WTC11 (cell line): ENCODE measurements around the gene VAC14. TPM values are rescaled to one million over a fixed set of nuclear protein-coding genes. Genes with fewer than 3 reads are reported as not detected.

ENCODE experiments used
- ATAC-seq: fragments of 200-7000 bp; cut with Tn5 transposase; 2 replicates; pipeline ENCODE4 v1.10.0; 2021; ENCODE audit warnings: mild to moderate bottlenecking, moderate library complexity
- CTCF ChIA-PET: fragments of 300-600 bp; sonication (Branson Sonifier 250); formaldehyde crosslinking; loops from one replicate; lab custom pipeline; 2021; ENCODE audit warnings: antibody characterized with exemption; lab: Charles Lee
- POLR2A ChIA-PET: fragments of 350-600 bp; sonication (Branson Sonifier 250); formaldehyde crosslinking; loops from one replicate; lab custom pipeline; 2021; ENCODE audit warnings: antibody characterized with exemption; lab: Charles Lee
- DNase-seq: peaks from one replicate; pipeline ENCODE4 v3.0.0; 2021; ENCODE audit warnings: low spot score
- H3K27ac Mint-ChIP-seq: 2 replicates; pipeline ENCODE4 v1.8.0; 2021; ENCODE audit warnings: mixed read lengths
- H3K27me3 Mint-ChIP-seq: 2 replicates; pipeline ENCODE4 v1.8.0; 2021; ENCODE audit warnings: low read depth, mild to moderate bottlenecking, moderate library complexity, mixed read lengths
- H3K36me3 Mint-ChIP-seq: 2 replicates; pipeline ENCODE4 v1.8.0; 2021; ENCODE audit warnings: mixed read lengths
- H3K4me1 Mint-ChIP-seq: 2 replicates; pipeline ENCODE4 v1.8.0; 2022; ENCODE audit warnings: mixed read lengths
- H3K4me3 Mint-ChIP-seq: 2 replicates; pipeline ENCODE4 v1.8.0; 2021; ENCODE audit warnings: mild to moderate bottlenecking, moderate library complexity, mixed read lengths
- H3K9me3 Mint-ChIP-seq: 2 replicates; pipeline ENCODE4 v1.8.0; 2021; ENCODE audit warnings: mixed read lengths
- ATF1 ChIP-seq: sonication (generic); formaldehyde crosslinking; IDR thresholded peaks from 2 replicates; pipeline ENCODE4 v1.8.1; 2023; ENCODE audit warnings: mild to moderate bottlenecking, moderate library complexity, missing genetic modification reagents
- CREB1 ChIP-seq: sonication (generic); formaldehyde crosslinking; IDR thresholded peaks from 2 replicates; pipeline ENCODE4 v1.8.0; 2023; ENCODE audit warnings: mild to moderate bottlenecking, missing genetic modification reagents
- CREM ChIP-seq: sonication (generic); formaldehyde crosslinking; IDR thresholded peaks from 2 replicates; pipeline ENCODE4 v1.8.1; 2022; ENCODE audit warnings: mild to moderate bottlenecking, missing genetic modification reagents, moderate library complexity
- E2F1 ChIP-seq: sonication (generic); formaldehyde crosslinking; IDR thresholded peaks from 2 replicates; pipeline ENCODE4 v1.8.0; 2022; ENCODE audit warnings: mild to moderate bottlenecking, missing genetic modification reagents
- ELF4 ChIP-seq: sonication (generic); formaldehyde crosslinking; IDR thresholded peaks from 2 replicates; pipeline ENCODE4 v1.8.1; 2022; ENCODE audit warnings: low read depth, mild to moderate bottlenecking, moderate library complexity, missing genetic modification reagents
- ESRRA ChIP-seq: sonication (generic); formaldehyde crosslinking; IDR thresholded peaks from 2 replicates; pipeline ENCODE4 v1.8.1; 2022; ENCODE audit warnings: mild to moderate bottlenecking, missing genetic modification reagents, borderline replicate concordance
- ETV6 ChIP-seq: sonication (generic); formaldehyde crosslinking; IDR thresholded peaks from 2 replicates; pipeline ENCODE4 v1.8.1; 2022; ENCODE audit warnings: mild to moderate bottlenecking, missing genetic modification reagents
- FOXJ3 ChIP-seq: sonication (generic); formaldehyde crosslinking; IDR thresholded peaks from 2 replicates; pipeline ENCODE4 v1.9.0; 2021; ENCODE audit warnings: missing genetic modification reagents, mild to moderate bottlenecking, borderline replicate concordance
- FOXK1 ChIP-seq: sonication (generic); formaldehyde crosslinking; IDR thresholded peaks from 2 replicates; pipeline ENCODE4 v1.8.0; 2022; ENCODE audit warnings: mild to moderate bottlenecking, moderate library complexity, missing genetic modification reagents
- FOXP1 ChIP-seq: sonication (generic); formaldehyde crosslinking; IDR thresholded peaks from 2 replicates; pipeline ENCODE4 v1.8.0; 2022; ENCODE audit warnings: missing genetic modification reagents, mild to moderate bottlenecking, moderate library complexity, borderline replicate concordance
- GTF2I ChIP-seq: fragments of 250-450 bp; sonication (Bioruptor Pico); conservative IDR thresholded peaks from 2 replicates; pipeline ENCODE4 v1.4.0; 2021; ENCODE audit warnings: mild to moderate bottlenecking
- IRF2 ChIP-seq: sonication (generic); formaldehyde crosslinking; IDR thresholded peaks from 2 replicates; pipeline ENCODE4 v1.8.0; 2022; ENCODE audit warnings: low read depth, missing genetic modification reagents, borderline replicate concordance
- MXD4 ChIP-seq: fragments of 250-450 bp; sonication (Bioruptor Pico); IDR thresholded peaks from 2 replicates; pipeline ENCODE4 v1.8.0; 2021; ENCODE audit warnings: mild to moderate bottlenecking, moderate library complexity, borderline replicate concordance
- MYBL2 ChIP-seq: sonication (generic); formaldehyde crosslinking; IDR thresholded peaks from 2 replicates; pipeline ENCODE4 v1.8.1; 2023; ENCODE audit warnings: mild to moderate bottlenecking, moderate library complexity, missing genetic modification reagents
- NFE2L1 ChIP-seq: sonication (generic); formaldehyde crosslinking; IDR thresholded peaks from 2 replicates; pipeline ENCODE4 v1.8.1; 2023; ENCODE audit warnings: missing genetic modification reagents
- NR2C2 ChIP-seq: sonication (generic); formaldehyde crosslinking; IDR thresholded peaks from 2 replicates; pipeline ENCODE4 v1.8.0; 2022; ENCODE audit warnings: mild to moderate bottlenecking, missing genetic modification reagents
- PREB ChIP-seq: sonication (generic); formaldehyde crosslinking; IDR thresholded peaks from 2 replicates; pipeline ENCODE4 v1.8.1; 2022; ENCODE audit warnings: mild to moderate bottlenecking, missing genetic modification reagents, moderate library complexity, borderline replicate concordance
- TEAD4 ChIP-seq: sonication (generic); formaldehyde crosslinking; IDR thresholded peaks from 2 replicates; pipeline ENCODE4 v1.8.0; 2022; ENCODE audit warnings: mild to moderate bottlenecking, missing genetic modification reagents
- USF2 ChIP-seq: sonication (generic); formaldehyde crosslinking; IDR thresholded peaks from 2 replicates; pipeline ENCODE4 v1.8.1; 2023; ENCODE audit warnings: mild to moderate bottlenecking, missing genetic modification reagents, moderate library complexity
- ZNF121 ChIP-seq: sonication (generic); formaldehyde crosslinking; IDR thresholded peaks from 2 replicates; pipeline ENCODE4 v1.8.0; 2023; ENCODE audit warnings: missing genetic modification reagents
- ZNF219 ChIP-seq: sonication (generic); formaldehyde crosslinking; IDR thresholded peaks from 2 replicates; pipeline ENCODE4 v1.8.0; 2023; ENCODE audit warnings: missing genetic modification reagents, mild to moderate bottlenecking, borderline replicate concordance
- ZNF232 ChIP-seq: sonication (generic); formaldehyde crosslinking; IDR thresholded peaks from 2 replicates; pipeline ENCODE4 v1.8.0; 2022; ENCODE audit warnings: mild to moderate bottlenecking, missing genetic modification reagents
- ZNF263 ChIP-seq: sonication (generic); formaldehyde crosslinking; IDR thresholded peaks from 2 replicates; pipeline ENCODE4 v1.8.1; 2022; ENCODE audit warnings: low read depth, mild to moderate bottlenecking, moderate library complexity, missing genetic modification reagents
- ZNF416 ChIP-seq: fragments of 250-450 bp; sonication (Bioruptor Pico); IDR thresholded peaks from 2 replicates; pipeline ENCODE4 v1.9.0; 2021; ENCODE audit warnings: mild to moderate bottlenecking, inconsistent platforms
- ZNF532 ChIP-seq: fragments of 250-450 bp; sonication (Bioruptor Pico); IDR thresholded peaks from 2 replicates; pipeline ENCODE4 v1.9.0; 2021; ENCODE audit warnings: mild to moderate bottlenecking, borderline replicate concordance
- total RNA-seq: library from RNA; stranded (reverse); gene quantifications from 3 replicates; pipeline ENCODE4 v1.2.3, GENCODE V29; 2021
- TF ChIP-seq, protein P1 (sequence below): sonication (generic); formaldehyde crosslinking; IDR thresholded peaks from 2 replicates; pipeline ENCODE4 v1.8.0; 2022; ENCODE audit warnings: mild to moderate bottlenecking, missing genetic modification reagents
- TF ChIP-seq, protein P2 (sequence below): sonication (generic); formaldehyde crosslinking; conservative IDR thresholded peaks from 2 replicates; pipeline ENCODE4 v1.8.1; 2022; ENCODE audit warnings: mild to moderate bottlenecking, missing genetic modification reagents

The VAC14 gene
- total RNA-seq, 1 experiment from 2014 or later = 60.1 TPM

DNA sequence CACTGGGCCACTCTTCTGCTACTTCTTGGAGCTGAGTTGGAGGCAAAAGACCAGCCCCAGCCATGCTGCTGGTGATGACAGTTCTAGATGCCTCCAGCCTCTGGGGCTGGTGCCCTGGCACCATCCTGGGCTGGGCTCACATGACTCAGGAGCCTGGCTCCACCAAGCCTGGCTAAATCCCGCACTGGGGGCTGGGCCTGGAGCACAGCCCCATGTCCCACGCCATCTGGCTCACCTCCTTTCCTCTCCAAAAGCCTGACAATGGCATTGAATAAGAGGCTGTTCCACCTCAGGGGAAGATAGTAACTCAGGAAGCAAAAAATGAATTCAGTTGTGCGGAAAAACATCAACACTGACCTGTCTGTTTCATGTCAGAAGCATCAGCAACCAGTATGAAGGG, 70.0 kb downstream of the VAC14 start:
- H3K27ac Mint-ChIP-seq = no peak overlapping the region
- CTCF ChIA-PET = no interaction called here

GRCh38 chr16:70730031-70730430, 70.9 kb downstream of the VAC14 start:
- peaks cover 4% of the 10 kb centered on the region for H3K36me3 Mint-ChIP-seq
- H3K4me1 Mint-ChIP-seq = peaks cover 4% of the 10 kb centered on the region
- H3K27ac Mint-ChIP-seq = peak overlapping the region; percentile 7; the same call in 1 of the 2 replicates
- no peaks in the 10 kb centered on the region for H3K9me3 Mint-ChIP-seq
- POLR2A ChIA-PET = no interaction called here
- DNase-seq = no peak
- CTCF ChIA-PET = interaction anchor here (1.3 kb wide), 1 partner anchor 8 kb away, joined by 7 read pairs; no protein-coding TSS in a partner anchor
- no peak for ATAC-seq
- H3K4me3 Mint-ChIP-seq = no peak overlapping the region
- H3K27me3 Mint-ChIP-seq = no peaks in the 10 kb centered on the region
- no peak for TF ChIP-seq ESRRA (CRISPR knock-in tag)
- TF ChIP-seq, protein P1, sequence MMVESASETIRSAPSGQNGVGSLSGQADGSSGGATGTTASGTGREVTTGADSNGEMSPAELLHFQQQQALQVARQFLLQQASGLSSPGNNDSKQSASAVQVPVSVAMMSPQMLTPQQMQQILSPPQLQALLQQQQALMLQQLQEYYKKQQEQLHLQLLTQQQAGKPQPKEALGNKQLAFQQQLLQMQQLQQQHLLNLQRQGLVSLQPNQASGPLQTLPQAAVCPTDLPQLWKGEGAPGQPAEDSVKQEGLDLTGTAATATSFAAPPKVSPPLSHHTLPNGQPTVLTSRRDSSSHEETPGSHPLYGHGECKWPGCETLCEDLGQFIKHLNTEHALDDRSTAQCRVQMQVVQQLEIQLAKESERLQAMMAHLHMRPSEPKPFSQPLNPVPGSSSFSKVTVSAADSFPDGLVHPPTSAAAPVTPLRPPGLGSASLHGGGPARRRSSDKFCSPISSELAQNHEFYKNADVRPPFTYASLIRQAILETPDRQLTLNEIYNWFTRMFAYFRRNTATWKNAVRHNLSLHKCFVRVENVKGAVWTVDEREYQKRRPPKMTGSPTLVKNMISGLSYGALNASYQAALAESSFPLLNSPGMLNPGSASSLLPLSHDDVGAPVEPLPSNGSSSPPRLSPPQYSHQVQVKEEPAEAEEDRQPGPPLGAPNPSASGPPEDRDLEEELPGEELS (CRISPR knock-in tag) = no peak
- no peak for TF ChIP-seq FOXJ3
- no peak for TF ChIP-seq NFE2L1
- no peak for TF ChIP-seq ELF4
- no peak for TF ChIP-seq ZNF219
- no peak for TF ChIP-seq FOXK1 (CRISPR knock-in tag)
- TF ChIP-seq ATF1 (CRISPR knock-in tag) = no peak
- TF ChIP-seq USF2 (CRISPR knock-in tag) = no peak
- TF ChIP-seq CREM = no peak
- TF ChIP-seq ETV6 (CRISPR knock-in tag) = no peak
- TF ChIP-seq CREB1 (CRISPR knock-in tag) = no peak

More for the DNA sequence above, 70.0 kb downstream of the VAC14 start:
- peaks cover 4% of the 10 kb centered on the region for H3K36me3 Mint-ChIP-seq
- POLR2A ChIA-PET = no interaction called here
- DNase-seq = no peak
- no peak for ATAC-seq
- no peaks in the 10 kb centered on the region for H3K9me3 Mint-ChIP-seq
- H3K4me1 Mint-ChIP-seq = peaks cover 7% of the 10 kb centered on the region
- no peaks in the 10 kb centered on the region for H3K27me3 Mint-ChIP-seq
- no peak overlapping the region for H3K4me3 Mint-ChIP-seq
- no peak for TF ChIP-seq GTF2I
- no peak for TF ChIP-seq ETV6 (CRISPR knock-in tag)
- no peak for TF ChIP-seq TEAD4 (CRISPR knock-in tag)
- no peak for TF ChIP-seq ZNF232 (CRISPR knock-in tag)
- TF ChIP-seq ZNF263 (CRISPR knock-in tag) = no peak
- TF ChIP-seq IRF2 (CRISPR knock-in tag) = no peak
- TF ChIP-seq FOXP1 (CRISPR knock-in tag) = no peak
- no peak for TF ChIP-seq E2F1 (CRISPR knock-in tag)
- TF ChIP-seq NR2C2 (CRISPR knock-in tag) = no peak
- TF ChIP-seq MYBL2 = no peak
- TF ChIP-seq MXD4 = no peak
- TF ChIP-seq ZNF416 (CRISPR knock-in tag) = no peak
- TF ChIP-seq, protein P2, sequence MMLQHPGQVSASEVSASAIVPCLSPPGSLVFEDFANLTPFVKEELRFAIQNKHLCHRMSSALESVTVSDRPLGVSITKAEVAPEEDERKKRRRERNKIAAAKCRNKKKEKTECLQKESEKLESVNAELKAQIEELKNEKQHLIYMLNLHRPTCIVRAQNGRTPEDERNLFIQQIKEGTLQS = no peak
- TF ChIP-seq ZNF121 (CRISPR knock-in tag) = no peak
- TF ChIP-seq PREB (CRISPR knock-in tag) = no peak
- TF ChIP-seq ZNF532 (CRISPR knock-in tag) = no peak
- TF ChIP-seq, all 79 proteins: peak for 0
